ENCODE measurements around the gene ANKRD27. TPM values are rescaled to one million over a fixed set of nuclear protein-coding genes. Genes with fewer than 3 reads are reported as not detected.

Gene ANKRD27
- total RNA-seq, 1 donor from 2014 or later, result 24.9 TPM

DNA sequence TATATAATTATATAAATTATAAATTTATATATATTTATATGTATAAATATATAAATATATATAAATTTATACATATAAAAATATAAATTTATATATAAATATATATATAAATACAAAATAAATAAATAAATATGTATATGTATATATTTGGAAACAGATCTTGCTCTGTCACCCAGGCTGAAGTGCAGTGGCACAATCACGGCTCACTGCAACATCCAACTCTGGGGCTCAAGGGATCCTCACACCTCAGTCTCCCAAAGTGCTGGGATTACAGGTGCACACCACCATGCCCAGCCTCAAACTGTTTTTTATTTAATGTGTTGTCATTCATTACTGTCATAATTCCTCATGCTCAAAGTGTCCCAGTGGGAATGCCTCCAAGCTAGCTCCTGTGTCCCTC, 119.2 kb downstream of the ANKRD27 start:
- H3K27me3 Mint-ChIP-seq (ENCODE audit: insufficient read depth, low read depth), result no peaks in the 10 kb centered on the region
- no peak overlapping the region for H2AFZ ChIP-seq (replicated peaks)
- H3K4me1 Mint-ChIP-seq, result peaks cover 4% of the 10 kb centered on the region

DNA sequence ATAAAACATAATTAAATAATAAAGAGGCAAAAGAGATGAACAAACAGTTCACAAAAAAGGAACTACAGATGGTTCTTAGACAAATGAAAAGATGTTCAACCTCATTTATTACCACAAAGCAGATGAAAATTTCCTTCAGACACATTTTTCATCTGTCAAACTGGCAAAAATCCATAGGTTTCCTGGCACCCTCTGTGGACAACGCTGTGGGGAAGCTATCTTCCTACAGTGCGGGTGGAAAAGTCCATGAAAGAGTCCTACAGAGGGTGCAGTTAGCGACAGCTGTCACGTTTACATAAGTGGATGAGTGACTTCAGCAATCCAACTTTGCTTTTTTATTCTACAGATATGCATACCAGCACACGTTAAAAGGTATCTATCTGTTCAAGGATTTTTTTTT, 124.3 kb downstream of the ANKRD27 start:
- H3K27ac Mint-ChIP-seq, result no peak overlapping the region
- TF ChIP-seq EZH2phosphoT487 (IDR thresholded peaks at IDR 0.05) (no peak), EZH2 (IDR thresholded peaks at IDR 0.05) (no peak)
- TF ChIP-seq, protein P1, sequence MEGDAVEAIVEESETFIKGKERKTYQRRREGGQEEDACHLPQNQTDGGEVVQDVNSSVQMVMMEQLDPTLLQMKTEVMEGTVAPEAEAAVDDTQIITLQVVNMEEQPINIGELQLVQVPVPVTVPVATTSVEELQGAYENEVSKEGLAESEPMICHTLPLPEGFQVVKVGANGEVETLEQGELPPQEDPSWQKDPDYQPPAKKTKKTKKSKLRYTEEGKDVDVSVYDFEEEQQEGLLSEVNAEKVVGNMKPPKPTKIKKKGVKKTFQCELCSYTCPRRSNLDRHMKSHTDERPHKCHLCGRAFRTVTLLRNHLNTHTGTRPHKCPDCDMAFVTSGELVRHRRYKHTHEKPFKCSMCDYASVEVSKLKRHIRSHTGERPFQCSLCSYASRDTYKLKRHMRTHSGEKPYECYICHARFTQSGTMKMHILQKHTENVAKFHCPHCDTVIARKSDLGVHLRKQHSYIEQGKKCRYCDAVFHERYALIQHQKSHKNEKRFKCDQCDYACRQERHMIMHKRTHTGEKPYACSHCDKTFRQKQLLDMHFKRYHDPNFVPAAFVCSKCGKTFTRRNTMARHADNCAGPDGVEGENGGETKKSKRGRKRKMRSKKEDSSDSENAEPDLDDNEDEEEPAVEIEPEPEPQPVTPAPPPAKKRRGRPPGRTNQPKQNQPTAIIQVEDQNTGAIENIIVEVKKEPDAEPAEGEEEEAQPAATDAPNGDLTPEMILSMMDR (IDR thresholded peaks at IDR 0.05), result no peak
- peaks cover 2% of the 10 kb centered on the region for H3K27me3 Mint-ChIP-seq (ENCODE audit: insufficient read depth, low read depth)
- H3K4me2 ChIP-seq, result no peak overlapping the region
- no peaks in the 10 kb centered on the region for H3K9me3 Mint-ChIP-seq
- H3K79me2 ChIP-seq (ENCODE audit: low read depth), result no peaks in the 10 kb centered on the region
- H3K4me1 Mint-ChIP-seq, result no peaks in the 10 kb centered on the region
- H3K27ac ChIP-seq, result no peak overlapping the region
- H3F3A ChIP-seq (ENCODE audit: low read depth), result peaks cover 8% of the 10 kb centered on the region
- H4K20me1 ChIP-seq (ENCODE audit: low read depth), result no peaks in the 10 kb centered on the region
- no peak overlapping the region for H3K4me3 ChIP-seq
- H3K36me3 Mint-ChIP-seq, result no peaks in the 10 kb centered on the region
- H3K36me3 ChIP-seq, result no peaks in the 10 kb centered on the region
- no peaks in the 10 kb centered on the region for H3K4me1 ChIP-seq
- H3K9ac ChIP-seq, result no peak overlapping the region
- no peak overlapping the region for H3K4me3 Mint-ChIP-seq
- no peaks in the 10 kb centered on the region for H3K9me3 ChIP-seq (ENCODE audit: low read depth)
- DNase-seq (ENCODE audit: low spot score), result no peak
- H2AFZ ChIP-seq (replicated peaks), result no peak overlapping the region
- no peaks in the 10 kb centered on the region for H3K27me3 ChIP-seq

More for the DNA sequence above, 119.2 kb downstream of the ANKRD27 start:
- Histone ChIP-seq H4K20me1 (ENCODE audit: low read depth) (no peaks in the 10 kb centered on the region), H3F3A (ENCODE audit: low read depth) (peaks cover 8% of the 10 kb centered on the region), H3K9me3 (ENCODE audit: low read depth) (no peaks in the 10 kb centered on the region), H3K79me2 (ENCODE audit: low read depth) (no peaks in the 10 kb centered on the region), H3K27ac (no peak overlapping the region), H3K4me2 (no peak overlapping the region), H3K36me3 (no peaks in the 10 kb centered on the region), H3K4me1 (no peaks in the 10 kb centered on the region), H3K9ac (no peak overlapping the region), H3K4me3 (no peak overlapping the region), H3K27me3 (no peaks in the 10 kb centered on the region)
- no peak overlapping the region for H3K27ac Mint-ChIP-seq
- no peaks in the 10 kb centered on the region for H3K9me3 Mint-ChIP-seq
- H3K4me3 Mint-ChIP-seq, result no peak overlapping the region
- no peak for DNase-seq (ENCODE audit: low spot score)
- TF ChIP-seq EZH2 (IDR thresholded peaks at IDR 0.05) (no peak), EZH2phosphoT487 (IDR thresholded peaks at IDR 0.05) (no peak)
- TF ChIP-seq, protein P1 (IDR thresholded peaks at IDR 0.05), result no peak
- H3K36me3 Mint-ChIP-seq, result no peaks in the 10 kb centered on the region

Small RNAs within 50 kb of the gene (small RNA-seq; reads per million reads assigned to genes)
- gene RN7SL789P (not detected), gene SNORA68B (0.39 reads per million, percentile 41 among the genes with 10 or more reads in this experiment)

Other genes starting within 250 kb of the ANKRD27 start
- 78.5 and 88.9 TPM in 2 replicates for gene PDCD5, start 94.0 kb downstream of the ANKRD27 start, total RNA-seq (ENCODE audit: low replicate concordance)
- gene RGS9BP, start 668 bp upstream of the ANKRD27 start, total RNA-seq (ENCODE audit: low replicate concordance), result 0.28 TPM in 1 of 2 replicates, not detected in the other
- gene NUDT19, start 16.6 kb upstream of the ANKRD27 start, total RNA-seq (ENCODE audit: low replicate concordance), result 4.1 and 4.4 TPM in 2 replicates
- 0.07 and 0.56 TPM in 2 replicates for gene TDRD12, start 44.6 kb upstream of the ANKRD27 start, total RNA-seq (ENCODE audit: low replicate concordance)
- gene SLC7A9, start 194.6 kb upstream of the ANKRD27 start, total RNA-seq (ENCODE audit: low replicate concordance), result not detected in 2 replicates